Keratinocyte (primary cell): Measurements from ENCODE around the gene ANOS1.

Experiments
- CTCF ChIP-seq, 3 experiments: IDR thresholded peaks in 1 of 3; conservative IDR thresholded peaks in 1 of 3; optimal IDR thresholded peaks in 1 of 3; 2 replicates in 2 of 3; 3 replicates in 1 of 3; pipeline versions ENCODE3 to v1.5.1; 2011; ENCODE audit warnings: low read length in 3 of 3, mild to moderate bottlenecking in 3 of 3, moderate library complexity in 2 of 3, control low read depth in 1 of 3, inconsistent platforms in 1 of 3; ENCODE audit not compliant: insufficient read depth in 2 of 3; ENCODE audit errors: extremely low read depth in 1 of 3
- EZH2 ChIP-seq: IDR thresholded peaks from one replicate; pipeline ENCODE4 v1.6.1; 2012; ENCODE audit warnings: inconsistent platforms, mild to moderate bottlenecking, low read length, moderate library complexity

GRCh38 chrX:8647176-8647575 lies 84.8 kb downstream of the ANOS1 start:
- TF ChIP-seq CTCF (optimal IDR thresholded peaks at IDR 0.05 in 1 of 3, IDR thresholded peaks at IDR 0.05 in 1 of 3, conservative IDR thresholded peaks at IDR 0.05 in 1 of 3; ENCODE audit: extremely low read depth in 1 of 3, insufficient read depth in 2 of 3, low read length in 3 of 3) (no peak), EZH2 (no peak)
